GM21529 (cell line): ENCODE data around the gene GLIPR2.
"Not testable (repeated sequence)": the region's sequence is repeated elsewhere in the genome, so short reads cannot be mapped to it uniquely, and the experiment has no call there.

Experiments
- ATAC-seq: cut with Tn5 transposase; IDR thresholded peaks from one replicate; pipeline ENCODE4 v1.9.1; 2021; ENCODE audit not compliant: unreplicated experiment

GLIPR2 gene, protein sequence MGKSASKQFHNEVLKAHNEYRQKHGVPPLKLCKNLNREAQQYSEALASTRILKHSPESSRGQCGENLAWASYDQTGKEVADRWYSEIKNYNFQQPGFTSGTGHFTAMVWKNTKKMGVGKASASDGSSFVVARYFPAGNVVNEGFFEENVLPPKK

DNA sequence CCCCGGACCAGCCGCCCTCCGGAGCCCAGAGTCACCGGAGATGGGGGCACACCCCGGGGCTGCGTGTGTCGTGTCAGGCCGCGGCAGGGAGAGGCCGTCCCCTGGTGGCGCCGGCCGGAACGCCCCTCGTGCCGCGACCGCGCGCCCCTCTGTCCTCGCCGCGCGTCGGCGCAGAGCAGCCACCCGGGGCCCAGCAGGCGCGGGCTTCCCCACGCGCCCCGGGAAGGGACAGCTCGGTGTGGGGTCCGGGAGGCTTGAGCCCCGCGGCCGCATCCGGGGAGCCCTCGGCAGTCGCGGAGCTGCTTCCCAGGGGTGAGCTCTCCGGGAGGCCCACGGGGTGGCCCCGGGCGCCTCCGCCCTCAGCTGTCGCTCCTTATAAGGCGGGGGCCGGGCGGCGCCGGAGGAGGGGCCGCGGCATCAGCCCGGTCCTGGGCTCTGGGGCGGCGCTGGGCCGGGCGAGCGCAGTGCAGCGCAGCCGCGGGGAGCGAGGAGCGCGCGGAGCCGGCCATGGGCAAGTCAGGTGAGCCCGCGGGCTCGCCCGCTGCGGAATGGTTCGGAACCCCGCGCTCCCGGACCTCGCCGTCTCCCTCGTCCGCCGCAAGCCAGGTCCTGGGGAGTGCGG is at the start of gene GLIPR2:
Gene GLIPR2, plus strand, starts transcription at position 462 of the 622 bp plus-strand sequence. Its CDS starts 46 bp downstream, at position 508.
- peak; percentile 96 for ATAC-seq

DNA sequence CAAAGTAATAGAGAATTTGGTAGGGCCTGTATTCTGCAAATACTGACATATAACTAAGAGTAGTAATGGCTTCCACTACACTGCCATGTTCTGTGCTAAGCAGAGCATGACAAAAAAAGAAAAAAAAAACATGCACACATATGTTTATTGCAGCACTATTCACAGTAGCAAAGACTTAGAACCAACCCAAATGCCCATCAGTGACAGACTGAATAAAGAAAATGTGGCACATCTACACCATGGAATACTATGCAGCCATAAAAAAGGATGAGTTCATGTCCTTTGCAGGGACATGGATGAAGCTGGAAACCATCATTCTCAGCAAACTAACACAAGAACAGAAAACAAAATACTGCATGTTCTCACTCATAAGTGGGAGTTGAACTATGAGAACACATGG is 49.5 kb upstream of the GLIPR2 start:
- not testable (repeated sequence) for ATAC-seq

DNA sequence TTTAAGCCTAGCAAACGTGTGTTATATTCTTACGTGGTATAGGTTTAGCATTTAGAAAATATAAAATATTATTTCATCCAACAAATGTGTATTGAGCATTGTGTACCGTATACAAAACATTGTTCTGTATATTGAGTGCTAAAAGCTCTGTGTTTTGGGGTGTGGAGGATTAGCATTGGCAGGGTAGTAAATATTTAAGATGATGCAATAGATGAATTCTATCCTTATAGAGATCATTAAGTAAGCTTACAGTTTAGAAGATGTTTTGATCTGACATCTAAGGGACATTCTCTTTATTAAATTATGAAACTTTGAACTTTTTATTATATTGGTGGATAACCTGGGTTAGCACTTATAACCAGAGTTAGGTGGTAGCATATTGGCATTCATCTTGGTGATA is 48.5 kb upstream of the GLIPR2 start:
- no peak for ATAC-seq

DNA sequence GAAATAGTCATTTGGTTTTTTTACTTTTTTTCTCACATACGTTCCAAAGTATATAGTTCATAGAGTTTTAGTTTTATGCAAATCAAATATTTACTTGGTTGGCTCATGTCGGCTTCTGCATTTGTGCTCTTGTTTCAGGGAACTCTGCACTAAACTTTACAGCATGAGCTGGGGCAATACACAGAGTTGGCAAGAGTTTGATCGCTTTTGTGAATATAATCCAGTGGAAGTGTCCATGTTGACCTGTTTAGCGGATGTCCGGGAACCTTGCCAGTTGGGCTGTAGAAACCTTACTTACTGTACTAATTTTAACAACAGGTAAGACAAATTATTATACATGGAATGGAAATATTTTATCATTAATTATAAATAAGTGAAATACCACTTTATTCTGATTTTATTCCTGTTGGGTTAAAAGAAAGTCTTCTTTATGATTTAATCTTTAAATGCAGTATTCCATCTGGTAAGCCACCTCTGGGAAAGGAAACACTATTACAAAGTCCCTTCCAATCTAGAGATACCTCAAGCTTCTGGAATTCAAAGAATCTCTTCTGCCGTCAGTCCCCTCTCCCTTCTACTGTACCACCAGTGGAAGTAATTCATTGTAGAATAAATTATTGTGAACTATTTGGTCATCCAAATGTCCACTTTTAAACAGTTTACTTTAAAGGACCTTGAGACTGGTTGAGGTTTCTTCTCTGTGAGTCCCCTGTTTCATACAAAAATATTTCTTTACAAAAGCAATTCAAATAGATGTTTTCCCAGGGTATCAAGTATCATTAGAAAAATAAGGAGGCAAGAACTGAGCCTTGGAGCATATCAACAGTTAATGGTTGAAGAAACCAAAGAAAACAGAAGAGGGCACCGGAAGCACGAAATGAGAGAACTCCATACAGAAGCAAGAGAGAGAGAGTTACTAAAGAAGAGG is 45.2 kb upstream of the GLIPR2 start:
- ATAC-seq: no peak

DNA sequence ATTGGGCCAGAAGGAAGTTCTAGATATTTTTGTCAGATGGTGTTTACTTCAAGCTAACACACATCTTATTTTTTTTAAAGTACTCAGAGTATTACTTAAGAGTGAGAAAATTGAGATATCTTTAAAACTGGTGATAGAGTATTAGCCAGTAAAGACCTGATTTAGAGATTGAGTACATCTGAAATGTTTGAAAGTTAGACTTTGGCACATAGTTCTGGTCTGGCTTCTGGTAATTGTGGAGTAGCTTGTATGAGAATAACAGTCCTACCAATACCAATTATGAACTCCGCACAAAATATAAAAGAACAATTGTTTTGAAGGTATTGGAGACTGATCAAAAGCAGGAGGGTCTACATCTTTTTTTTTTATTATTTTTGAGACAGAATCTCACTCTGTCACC is 44.5 kb upstream of the GLIPR2 start:
- no peak for ATAC-seq

DNA sequence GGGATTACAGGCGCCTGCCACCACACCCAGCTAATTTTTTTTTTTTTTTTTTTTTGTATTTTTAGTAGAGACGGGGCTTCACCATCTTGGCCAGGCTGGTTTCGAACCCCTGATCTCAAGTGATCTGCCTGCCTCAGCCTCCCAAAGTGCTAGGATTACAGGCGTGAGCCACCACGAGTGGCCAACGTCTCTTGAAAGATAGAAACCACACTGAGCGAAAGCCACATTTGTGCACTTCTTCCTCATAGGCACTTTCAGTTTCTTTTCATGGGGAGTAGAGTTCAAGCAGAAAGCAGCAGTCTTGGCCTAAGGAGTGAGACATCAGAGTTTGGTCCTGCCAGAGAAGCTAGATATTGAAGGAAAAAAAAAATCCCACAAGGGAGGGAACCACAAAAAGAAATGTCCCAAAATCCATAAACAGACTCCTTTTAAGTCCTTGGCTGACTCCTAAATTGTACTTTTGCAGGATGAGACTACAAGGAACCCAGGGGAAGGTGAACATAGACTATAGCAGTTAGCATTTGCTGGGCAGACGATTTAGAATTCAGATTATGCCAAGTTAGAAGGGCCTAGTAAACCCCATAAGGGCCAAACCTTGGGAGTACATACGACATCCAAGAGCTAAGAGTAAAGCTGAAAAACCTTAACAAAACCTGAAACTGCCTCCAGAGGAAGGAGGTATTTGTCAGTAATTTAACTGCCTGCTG is 43.9 kb upstream of the GLIPR2 start:
- peak; percentile 94 for ATAC-seq

DNA sequence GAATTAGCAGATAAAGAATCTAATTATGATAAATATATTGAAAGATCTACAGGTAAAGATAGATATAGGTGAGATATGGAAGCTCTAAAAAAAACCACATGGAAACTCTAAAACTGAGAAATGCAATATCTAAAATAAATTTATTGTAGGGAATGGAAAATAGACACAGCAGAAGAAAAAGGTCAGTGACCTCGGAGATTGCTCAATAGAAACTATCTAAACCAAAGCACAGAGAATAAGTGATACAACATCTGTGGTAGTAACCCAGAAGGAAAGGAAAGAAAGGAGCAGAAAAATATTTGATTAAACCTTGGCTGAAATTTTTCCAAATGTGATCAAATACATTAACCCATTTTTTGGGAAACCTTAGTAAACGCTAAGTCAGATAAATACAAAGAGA is 43.1 kb upstream of the GLIPR2 start:
- ATAC-seq: no peak

DNA sequence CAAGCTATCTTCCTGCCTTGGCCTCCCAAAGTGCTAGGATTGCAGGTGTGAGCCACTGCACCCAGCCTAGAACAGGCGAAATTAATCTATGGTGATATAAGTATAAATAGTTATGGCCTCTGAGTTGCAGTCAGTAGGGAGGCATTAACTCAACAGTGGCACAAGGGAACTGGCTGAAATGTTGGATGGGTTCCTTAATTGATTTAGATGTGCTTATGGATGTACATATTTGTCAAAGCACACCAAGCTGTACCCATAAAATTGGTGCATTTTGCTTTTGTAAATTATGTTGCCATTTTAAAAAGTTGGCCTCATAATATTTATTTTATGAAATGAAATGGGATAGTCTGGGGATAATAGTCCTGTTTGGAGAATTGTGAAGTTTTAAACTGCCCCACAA is 36.8 kb upstream of the GLIPR2 start:
- no peak for ATAC-seq

DNA sequence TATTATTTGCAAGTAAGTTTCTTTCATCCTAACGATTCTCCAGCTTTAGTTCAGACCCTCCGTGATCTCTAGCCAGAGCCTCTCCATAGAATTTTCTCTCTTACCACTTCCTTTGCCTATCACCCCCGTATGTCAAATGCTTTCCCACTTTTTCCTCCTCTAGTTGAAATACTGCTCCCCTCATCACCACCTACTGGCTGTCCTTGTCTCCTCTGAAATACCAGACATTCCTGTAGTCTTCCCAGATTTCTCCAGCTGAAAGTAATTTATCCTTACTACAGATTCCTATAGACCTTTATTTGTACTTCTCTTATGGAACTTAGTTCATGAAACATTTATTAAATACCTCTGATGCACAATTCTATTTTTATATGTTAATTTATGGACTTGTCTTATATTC is 36.0 kb upstream of the GLIPR2 start:
- ATAC-seq: no peak

DNA sequence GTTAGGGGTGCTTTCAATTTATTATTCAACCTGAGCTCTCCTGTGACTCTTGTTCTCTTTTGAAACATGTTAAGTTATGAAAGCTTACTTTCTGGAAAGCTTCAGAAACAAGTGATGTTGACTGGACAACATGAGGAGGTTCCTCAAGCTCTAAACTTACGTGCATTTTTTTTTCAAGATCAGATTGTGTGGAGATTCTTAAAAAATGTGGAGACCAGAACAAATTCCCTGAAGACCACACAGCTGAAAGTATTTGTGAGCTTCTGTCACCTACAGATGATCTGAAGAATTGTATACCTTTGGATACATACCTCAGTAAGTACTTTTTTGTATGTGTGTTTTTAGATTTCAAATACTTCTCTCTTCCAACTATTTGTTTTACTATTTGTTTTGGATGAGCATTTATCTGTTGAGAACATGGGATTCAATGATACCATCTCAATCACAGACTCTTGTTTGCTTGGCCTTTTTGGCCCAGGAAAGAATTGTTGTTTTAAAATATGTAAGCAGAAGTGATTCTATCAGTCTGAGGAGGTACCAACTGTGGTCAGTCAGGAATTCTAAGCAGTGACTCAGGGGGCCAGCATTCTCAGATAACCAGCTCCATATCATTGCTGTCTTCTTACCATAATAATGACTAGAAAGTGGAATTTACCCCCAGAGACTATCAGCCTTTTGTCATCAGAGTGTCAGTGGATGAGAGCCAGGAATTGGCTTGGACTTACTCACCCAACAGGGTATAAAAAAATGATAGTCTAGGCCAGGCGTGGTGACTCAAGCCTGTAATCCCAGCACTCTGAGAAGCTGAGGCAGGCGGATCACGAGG is 34.4 kb upstream of the GLIPR2 start:
- no peak for ATAC-seq

DNA sequence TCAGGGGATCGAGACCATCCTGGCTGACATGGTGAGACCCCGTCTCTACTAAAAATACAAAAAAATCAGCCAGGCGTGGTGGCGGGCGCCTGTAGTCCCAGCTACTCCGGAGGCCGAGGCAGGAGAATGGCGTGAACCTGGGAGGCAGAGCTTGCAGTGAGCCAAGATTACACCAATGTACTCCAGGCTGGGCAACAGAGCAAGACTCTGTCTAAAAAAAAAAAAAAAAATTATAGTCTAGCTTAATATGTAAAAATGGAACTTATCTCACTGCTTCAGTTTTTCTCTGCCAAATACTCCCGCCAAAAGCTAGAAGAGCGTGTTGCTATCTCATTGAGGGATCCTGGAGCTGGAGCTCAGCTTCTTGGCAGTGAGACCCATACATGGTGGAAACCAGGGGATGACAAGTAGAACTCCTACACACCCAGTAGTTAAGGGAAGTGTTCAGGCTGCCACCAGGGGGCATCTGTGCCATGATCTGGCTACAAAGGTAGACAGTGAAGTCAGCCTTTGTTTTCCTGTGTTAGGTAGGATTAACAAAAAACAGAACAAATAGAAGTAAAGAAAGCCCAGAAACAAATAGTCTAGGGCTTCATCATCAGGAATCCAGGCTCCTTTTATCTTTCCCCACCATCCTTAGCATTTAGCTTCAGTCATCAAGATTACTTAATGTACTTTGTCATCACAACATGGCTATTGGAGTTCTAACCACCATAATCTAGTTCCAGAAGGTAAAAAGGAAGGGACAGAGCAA is 33.6 kb upstream of the GLIPR2 start:
- no peak for ATAC-seq

DNA sequence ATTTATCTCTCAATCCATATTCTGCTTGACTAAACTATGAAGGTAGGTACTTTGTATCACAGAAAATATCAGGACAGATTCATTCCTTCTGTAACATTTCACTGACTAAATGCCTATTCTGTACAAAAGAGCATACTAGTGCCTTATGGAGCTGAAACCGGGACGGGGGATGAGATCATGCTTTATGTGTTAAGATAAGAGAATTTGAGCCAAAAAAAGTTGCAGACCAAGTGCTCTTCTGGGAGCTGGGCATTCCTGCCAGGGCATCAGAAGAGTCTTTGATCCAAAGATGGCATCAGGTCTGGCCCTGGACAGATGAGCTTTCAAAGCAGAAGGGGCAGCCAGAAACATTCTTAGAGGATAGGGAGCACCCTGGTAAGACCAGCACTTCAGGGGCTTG is 27.5 kb upstream of the GLIPR2 start:
- ATAC-seq: no peak

DNA sequence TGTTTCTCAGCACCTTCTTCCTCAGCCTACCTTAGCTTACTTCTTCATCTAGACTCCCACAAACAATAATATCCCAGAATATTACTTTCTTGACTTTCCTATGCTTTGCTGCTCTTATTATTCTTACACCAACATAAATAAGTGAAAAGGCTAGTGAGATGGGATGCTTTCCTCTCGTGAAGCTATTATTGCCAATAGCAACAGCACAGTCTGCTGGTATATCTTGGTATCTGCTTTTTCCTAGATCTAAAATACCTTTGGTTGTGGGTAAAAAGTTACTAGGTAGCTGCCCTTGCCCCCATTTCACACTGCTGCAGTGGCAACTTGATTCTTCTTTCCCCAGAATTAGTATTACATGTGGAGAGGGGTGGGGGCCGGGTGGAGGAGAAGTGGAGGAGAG is 26.1 kb upstream of the GLIPR2 start:
- no peak for ATAC-seq

DNA sequence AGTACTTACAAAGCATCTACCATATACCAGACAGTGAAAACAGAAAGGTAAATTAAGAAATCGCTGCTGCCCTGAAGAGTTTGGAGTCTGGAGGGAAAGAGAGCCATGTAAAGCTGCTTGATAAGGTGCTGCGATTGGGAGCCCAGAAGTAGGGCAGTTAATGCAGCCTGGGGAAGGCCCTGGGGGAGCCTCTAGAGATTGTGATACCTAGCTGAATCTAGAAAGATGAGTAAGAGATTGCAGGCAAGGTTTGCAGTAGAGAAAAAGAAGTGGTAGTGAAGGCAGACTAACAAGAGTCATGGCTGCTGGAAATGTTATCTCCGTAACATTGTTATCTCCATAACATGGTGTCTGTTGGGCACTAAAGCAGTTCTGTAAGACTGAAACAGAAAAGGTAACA is 24.0 kb upstream of the GLIPR2 start:
- no peak for ATAC-seq

DNA sequence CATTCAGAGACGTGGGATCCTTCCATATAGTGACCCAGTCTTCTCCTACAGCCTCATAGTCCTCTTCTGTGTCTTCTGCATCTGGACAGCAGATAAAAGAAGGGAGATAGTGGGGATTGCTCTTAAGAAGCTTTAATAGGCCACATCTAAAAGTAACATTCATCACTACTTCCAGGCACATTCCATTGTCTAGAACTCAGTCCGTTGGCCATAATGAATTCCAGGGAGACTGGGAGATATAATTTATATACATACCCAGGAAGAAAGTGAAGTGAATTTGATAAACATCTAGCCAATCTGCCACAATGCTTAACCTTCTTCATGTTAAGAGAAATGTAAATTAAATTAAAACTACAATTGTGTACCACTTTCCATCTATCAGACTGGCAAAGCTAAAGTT is 22.5 kb upstream of the GLIPR2 start:
- no peak for ATAC-seq

DNA sequence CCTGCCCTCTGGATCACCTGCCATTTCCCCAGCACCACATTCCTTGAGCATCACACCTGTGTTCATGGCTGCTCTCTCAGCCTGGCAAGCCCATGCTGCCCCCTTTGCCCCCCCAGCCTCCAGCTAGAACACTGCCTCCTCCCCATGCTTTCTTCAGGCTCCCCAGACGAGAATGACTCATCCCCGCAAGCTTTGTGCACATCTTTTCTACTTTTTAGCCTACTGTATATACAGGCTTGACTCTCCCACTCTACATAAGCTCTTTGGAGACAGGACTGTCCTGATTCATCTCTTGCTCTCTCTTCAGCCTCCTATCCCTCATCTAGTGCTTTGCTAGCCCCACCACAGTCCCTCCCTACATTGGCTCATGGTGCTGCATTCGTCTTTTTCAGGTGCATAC is 19.9 kb upstream of the GLIPR2 start:
- ATAC-seq: no peak

DNA sequence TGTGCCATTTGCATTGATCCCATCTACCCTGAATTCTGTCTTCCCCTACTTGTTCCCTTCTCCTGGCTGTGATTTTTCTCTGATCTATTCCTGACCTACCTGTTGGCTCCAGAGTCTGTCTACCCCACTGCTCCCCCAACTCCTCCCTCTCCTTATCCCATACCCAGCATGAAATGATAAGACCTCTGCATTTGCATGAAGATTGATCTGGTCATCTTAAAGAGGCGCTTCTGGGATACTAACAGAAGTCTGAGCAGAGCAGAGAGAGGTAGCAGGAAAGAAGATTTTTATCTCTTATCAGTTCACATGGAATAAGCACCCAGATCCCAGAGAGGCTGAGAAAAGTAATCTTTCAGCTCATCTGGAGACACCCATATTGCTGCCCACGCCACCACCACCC is 18.3 kb upstream of the GLIPR2 start:
- no peak for ATAC-seq

DNA sequence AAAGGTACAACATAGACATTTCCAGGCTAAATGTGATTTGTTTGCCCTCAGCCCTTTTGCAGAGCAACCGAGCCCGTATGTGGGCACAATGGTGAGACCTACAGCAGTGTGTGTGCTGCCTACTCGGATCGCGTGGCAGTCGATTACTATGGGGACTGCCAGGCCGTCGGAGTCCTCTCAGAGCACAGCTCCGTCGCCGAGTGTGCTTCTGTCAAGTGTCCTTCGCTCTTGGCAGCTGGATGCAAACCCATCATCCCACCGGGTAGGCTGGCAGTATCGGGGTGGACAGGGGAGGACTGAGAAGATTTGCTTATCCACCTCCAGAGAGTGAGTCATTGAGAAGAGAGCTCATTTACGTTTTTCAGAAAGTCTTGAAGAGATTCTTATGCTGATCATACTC is 17.8 kb upstream of the GLIPR2 start:
- no peak for ATAC-seq

DNA sequence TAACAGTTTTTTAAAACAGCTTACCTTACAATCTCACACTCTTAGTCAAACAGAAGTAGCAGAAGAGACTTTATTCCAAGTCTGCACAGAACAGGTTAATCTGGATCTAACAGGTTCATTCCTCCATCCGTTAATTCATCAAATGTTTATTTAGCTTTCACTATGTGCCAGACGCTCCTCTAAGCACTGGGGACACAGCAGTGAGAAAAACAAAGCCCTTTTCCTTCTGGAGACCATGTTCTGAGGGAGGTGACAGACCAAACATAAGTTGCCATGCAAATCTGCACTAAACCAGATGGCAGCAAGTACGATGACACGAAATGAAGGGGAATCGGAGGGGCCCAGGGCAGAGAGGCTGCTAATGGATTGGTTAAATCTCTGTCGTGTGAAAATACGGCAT is 17.1 kb upstream of the GLIPR2 start:
- no peak for ATAC-seq

DNA sequence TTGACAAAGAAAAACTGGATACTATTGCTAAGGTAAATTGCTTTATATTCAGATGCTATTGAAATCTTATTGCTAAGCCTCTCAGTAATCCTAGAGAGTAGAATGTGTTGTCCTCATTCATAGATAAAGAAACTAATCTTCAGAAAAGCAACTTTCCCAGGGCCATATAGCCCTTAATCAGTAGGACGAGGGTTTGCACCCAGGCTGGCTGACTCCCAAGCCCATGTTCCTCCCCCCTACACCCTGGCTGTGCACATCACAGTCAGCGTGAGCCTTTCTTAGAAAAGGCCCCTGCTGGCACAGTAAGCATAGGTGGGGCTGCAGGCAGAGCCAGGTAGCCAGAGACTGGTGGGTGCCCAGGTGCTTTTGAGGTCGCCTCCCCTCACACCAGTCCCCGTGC is 15.8 kb upstream of the GLIPR2 start:
- no peak for ATAC-seq
